Measurements from ENCODE around the gene TRABD2A. TPM values are rescaled to one million over a fixed set of nuclear protein-coding genes. Genes with fewer than 3 reads are reported as not detected.

The TRABD2A gene
- total and polyA plus RNA-seq, 9 of the 15 experiments (the other 6 are each of a cell fraction or from before 2014, with no cell fraction given): 0.07 to 0.45 (median 0.25) TPM

GRCh38 chr2:84924173-84925106, 43.6 kb upstream of the TRABD2A start:
- 40% methylated on average over 9 of the region's 9 CpGs for WGBS (ENCODE audit: insufficient coverage, low coverage, missing lambda C conversion rate)
- H3K9me1 ChIP-seq (ENCODE audit: control insufficient read depth, insufficient read depth, low read length): peaks cover 5% of the 10 kb centered on the region
- POLR2A ChIA-PET: interaction anchor here (2.8 kb wide), 1 partner anchor 17 kb away, joined by 23 read pairs; no protein-coding TSS in a partner anchor
- H3K79me2 ChIP-seq (ENCODE audit: control insufficient read depth, insufficient read depth, low read length): no peaks in the 10 kb centered on the region
- peaks cover 13 to 30% of the 10 kb centered on the region in 2 experiments for H3K4me1 ChIP-seq (replicated peaks in 1 of 2; ENCODE audit: control insufficient read depth in 2 of 2, insufficient read depth in 2 of 2, low read length in 2 of 2)
- H2AFZ ChIP-seq (ENCODE audit: low read depth, low read length): peak overlapping the region; percentile 79
- TF ChIP-seq BACH1 (tag; IDR thresholded peaks at IDR 0.05) (peak; percentile 63), VEZF1 (CRISPR knock-in tag; IDR thresholded peaks at IDR 0.05) (peak; percentile 35; the same call in 1 of the 2 replicates), NFYB (IDR thresholded peaks at IDR 0.05; ENCODE audit: extremely low read depth, insufficient read length) (peak; percentile 15), FOS (IDR thresholded peaks at IDR 0.05; ENCODE audit: extremely low read depth, insufficient read length) (peak; percentile 30), CCNT2 (IDR thresholded peaks at IDR 0.05; ENCODE audit: borderline replicate concordance, extremely low read depth, insufficient read length, low read depth, low read length) (no peak), RBM25 (IDR thresholded peaks at IDR 0.05; ENCODE audit: low read depth, low read length, severe bottlenecking) (peak; percentile 26)
- intact Hi-C loops (cut with micrococcal nuclease): loop anchor here (1.0 to 10.0 kb wide), 5 partner anchors 18 to 270 kb away; no protein-coding TSS in a partner anchor
- CTCF ChIA-PET (ENCODE audit: low intra/inter-chr PET ratio): interaction anchor here (0.5 to 2.0 kb wide), 6 partner anchors 19 to 429 kb away, joined by 3 to 11 read pairs (median 6); partner anchors contain the start of gene TMSB10
- no peaks in the 10 kb centered on the region for H4K20me1 ChIP-seq (replicated peaks; ENCODE audit: control insufficient read depth, insufficient read depth, low read length)
- H3K36me3 ChIP-seq (ENCODE audit: control insufficient read depth, insufficient read depth, low read length): no peaks in the 10 kb centered on the region
- H3K27me3 ChIP-seq (ENCODE audit: control insufficient read depth in 2 of 2, insufficient read depth in 2 of 2, low read length in 2 of 2): no peaks in the 10 kb centered on the region
- H3K27ac ChIP-seq (ENCODE audit: extremely low read depth, low read depth, low read length): no peak overlapping the region
- DNase-seq (ENCODE audit: extremely low read depth in 1 of 4, low spot score in 3 of 4) (peak; percentile 18 to 56 (median 30)), ATAC-seq (peak; percentile 32), FAIRE-seq (no peak)
- no peak overlapping the region; the same call in 1 of the 2 replicates for H3K4me2 ChIP-seq (ENCODE audit: insufficient read depth, low read length)
- H3K9ac ChIP-seq (ENCODE audit: insufficient read depth in 1 of 2, low read depth in 2 of 2, low read length in 2 of 2): no peak overlapping the region
- no peaks in the 10 kb centered on the region for H3K9me3 ChIP-seq (replicated peaks; ENCODE audit: control insufficient read depth, insufficient read depth, low read depth, low read length)
- BruUV-seq (replicated peaks): no TSS peak
- in situ Hi-C loops (cut with MboI): loop anchor here (5.0 to 10.0 kb wide), 2 partner anchors 380 to 427 kb away; no protein-coding TSS in a partner anchor
- no peak overlapping the region for H3K4me3 ChIP-seq
